Ishikawa (cell line): ENCODE measurements around the gene CCDC110.

ENCODE experiments used
- CEBPB ChIP-seq: IDR thresholded peaks from 2 replicates; pipeline ENCODE4 v1.6.1; 2012
- EP300 ChIP-seq: IDR thresholded peaks from 2 replicates; pipeline ENCODE4 v1.6.1; 2012; ENCODE audit warnings: borderline replicate concordance
- FOXM1 ChIP-seq: IDR thresholded peaks from 2 replicates; pipeline ENCODE4 v1.6.1; 2012; ENCODE audit warnings: low read depth, borderline replicate concordance
- MAX ChIP-seq: IDR thresholded peaks from 2 replicates; pipeline ENCODE4 v1.6.1; 2012
- NFIC ChIP-seq: IDR thresholded peaks from 2 replicates; pipeline ENCODE4 v1.6.1; 2012
- REST ChIP-seq: IDR thresholded peaks from 2 replicates; pipeline ENCODE4 v1.6.1; 2012; ENCODE audit warnings: low read depth, mild to moderate bottlenecking
- TAF1 ChIP-seq: IDR thresholded peaks from 2 replicates; pipeline ENCODE4 v1.6.1; 2012; ENCODE audit warnings: low read depth, mild to moderate bottlenecking
- USF1 ChIP-seq: IDR thresholded peaks from 2 replicates; pipeline ENCODE4 v1.6.1; 2012
- YY1 ChIP-seq: IDR thresholded peaks from 2 replicates; pipeline ENCODE4 v1.6.1; 2012; ENCODE audit warnings: low read depth

- TF ChIP-seq NFIC (no peak), YY1 (no peak), FOXM1 (no peak), REST (no peak), CEBPB (no peak), EP300 (no peak), TAF1 (no peak), MAX (no peak), USF1 (no peak)
Observed at GRCh38 chr4:185421366-185422124, 50.0 kb downstream of the CCDC110 start.
